Activated gamma-delta T cell treated with Interleukin-2 at 50 U/mL for 16 hours (primary cell): ENCODE measurements around the gene CSN3.
"Not testable (repeated sequence)": the region's sequence is repeated elsewhere in the genome, so short reads cannot be mapped to it uniquely, and the experiment has no call there.

Source experiments
- DNase-seq: peaks from one replicate; pipeline ENCODE4 v3.0.0-alpha.2; 2020

CSN3 gene, protein sequence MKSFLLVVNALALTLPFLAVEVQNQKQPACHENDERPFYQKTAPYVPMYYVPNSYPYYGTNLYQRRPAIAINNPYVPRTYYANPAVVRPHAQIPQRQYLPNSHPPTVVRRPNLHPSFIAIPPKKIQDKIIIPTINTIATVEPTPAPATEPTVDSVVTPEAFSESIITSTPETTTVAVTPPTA

DNA sequence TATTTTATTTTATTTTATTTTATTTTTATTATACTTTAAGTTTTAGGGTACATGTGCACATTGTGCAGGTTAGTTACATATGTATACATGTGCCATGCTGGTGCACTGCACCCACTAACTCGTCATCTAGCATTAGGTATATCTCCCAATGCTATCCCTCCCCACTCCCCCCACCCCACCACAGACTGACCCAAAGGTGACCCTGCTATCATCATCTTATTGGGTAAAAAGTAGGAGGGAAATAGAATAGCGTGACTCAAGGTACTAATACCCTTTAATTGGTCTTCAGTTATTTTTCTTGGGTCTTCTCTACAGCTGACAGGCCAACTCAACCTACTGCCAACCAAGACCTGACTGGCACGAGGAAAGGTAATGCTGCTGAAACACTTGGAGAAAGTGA is at the start of gene CSN3:
CSN3 (plus strand) TSS at position 301 of the 400 bp plus-strand sequence. CDS start 2,223 bp downstream, outside the sequence.
- not testable (repeated sequence) for DNase-seq

GRCh38 chr4:70192895-70193294 is 49.5 kb upstream of the CSN3 start:
- DNase-seq: no peak

DNA sequence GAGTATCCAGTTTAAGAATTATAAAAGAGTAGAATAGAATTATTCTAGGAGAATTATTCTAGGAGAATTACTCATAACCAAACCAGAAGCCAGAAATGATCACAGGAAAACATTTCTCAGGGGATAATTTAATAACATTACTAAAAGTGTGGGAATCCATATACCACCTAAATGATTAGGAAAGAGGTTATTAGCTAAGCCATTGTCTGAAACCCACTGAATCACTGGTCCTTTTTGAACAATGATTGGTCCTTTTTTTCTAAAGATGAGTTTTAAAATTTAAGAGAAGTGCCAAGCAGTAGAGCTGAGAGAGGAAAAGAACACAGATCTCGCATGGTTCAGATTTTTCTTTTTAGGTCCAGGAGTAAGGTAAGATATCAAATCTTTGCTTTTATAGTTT is 47.0 kb upstream of the CSN3 start, which contains the start of gene ODAM:
ODAM (plus strand) TSS at position 301 of the 400 bp plus-strand sequence. CDS start 819 bp downstream, outside the sequence.
- DNase-seq: no peak

GRCh38 chr4:70196857-70197256 is 45.5 kb upstream of the CSN3 start:
- no peak for DNase-seq

GRCh38 chr4:70197842-70198241 is 44.6 kb upstream of the CSN3 start:
- no peak for DNase-seq

DNA sequence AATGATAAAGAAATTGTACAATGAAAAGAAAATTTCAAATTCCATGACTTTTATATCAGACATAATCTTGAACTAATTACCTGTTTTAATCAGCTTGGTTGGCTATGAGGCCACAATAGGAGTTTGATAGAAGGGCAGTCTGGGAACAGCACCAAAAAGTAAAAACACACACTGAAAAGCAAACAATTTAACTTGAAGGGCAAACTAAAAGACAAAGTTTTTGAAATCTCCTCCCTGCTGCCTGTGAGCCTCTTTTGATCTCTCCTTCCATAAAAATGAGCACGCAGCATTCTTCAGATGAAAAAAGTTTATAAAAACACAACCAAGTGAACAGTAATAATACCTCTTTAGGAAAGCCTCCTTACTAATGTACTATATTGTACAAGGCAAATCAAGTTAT is 38.8 kb upstream of the CSN3 start:
- DNase-seq: no peak

GRCh38 chr4:70212752-70213151 is 29.6 kb upstream of the CSN3 start:
- not testable (repeated sequence) for DNase-seq

- not testable (repeated sequence) for DNase-seq
Measured at GRCh38 chr4:70216109-70216508, 26.3 kb upstream of the CSN3 start.

GRCh38 chr4:70216550-70216949 is 25.8 kb upstream of the CSN3 start:
- not testable (repeated sequence) for DNase-seq

DNA sequence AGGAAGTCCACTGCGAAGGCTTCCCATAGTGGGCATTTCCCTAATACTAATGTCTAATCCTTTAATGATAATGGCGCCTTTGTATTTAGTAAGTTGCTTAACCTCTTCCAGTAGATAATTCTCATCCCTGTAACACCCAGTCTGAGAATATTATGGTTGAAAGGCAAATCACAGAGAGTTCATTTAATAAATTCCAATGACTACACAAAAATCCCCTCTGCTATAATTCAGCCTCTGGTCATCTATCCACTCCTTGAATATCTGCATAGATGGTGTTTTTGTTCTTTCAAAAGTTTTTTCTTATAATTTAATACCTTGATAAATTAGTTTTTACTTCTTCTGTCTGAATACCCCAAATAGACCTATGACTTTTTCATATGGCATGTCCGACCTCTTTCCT is 21.0 kb upstream of the CSN3 start:
- not testable (repeated sequence) for DNase-seq

GRCh38 chr4:70221818-70222217 is 20.6 kb upstream of the CSN3 start:
- DNase-seq: not testable (repeated sequence)

- no peak for DNase-seq
Measured at GRCh38 chr4:70225824-70226223, 16.6 kb upstream of the CSN3 start, which contains the start of gene FDCSP. Gene FDCSP, plus strand, starts transcription at chr4:70226124. Its CDS starts 5,071 bp downstream, at chr4:70231195.

- DNase-seq: no peak
Measured at GRCh38 chr4:70236125-70236524, 6.3 kb upstream of the CSN3 start.

DNA sequence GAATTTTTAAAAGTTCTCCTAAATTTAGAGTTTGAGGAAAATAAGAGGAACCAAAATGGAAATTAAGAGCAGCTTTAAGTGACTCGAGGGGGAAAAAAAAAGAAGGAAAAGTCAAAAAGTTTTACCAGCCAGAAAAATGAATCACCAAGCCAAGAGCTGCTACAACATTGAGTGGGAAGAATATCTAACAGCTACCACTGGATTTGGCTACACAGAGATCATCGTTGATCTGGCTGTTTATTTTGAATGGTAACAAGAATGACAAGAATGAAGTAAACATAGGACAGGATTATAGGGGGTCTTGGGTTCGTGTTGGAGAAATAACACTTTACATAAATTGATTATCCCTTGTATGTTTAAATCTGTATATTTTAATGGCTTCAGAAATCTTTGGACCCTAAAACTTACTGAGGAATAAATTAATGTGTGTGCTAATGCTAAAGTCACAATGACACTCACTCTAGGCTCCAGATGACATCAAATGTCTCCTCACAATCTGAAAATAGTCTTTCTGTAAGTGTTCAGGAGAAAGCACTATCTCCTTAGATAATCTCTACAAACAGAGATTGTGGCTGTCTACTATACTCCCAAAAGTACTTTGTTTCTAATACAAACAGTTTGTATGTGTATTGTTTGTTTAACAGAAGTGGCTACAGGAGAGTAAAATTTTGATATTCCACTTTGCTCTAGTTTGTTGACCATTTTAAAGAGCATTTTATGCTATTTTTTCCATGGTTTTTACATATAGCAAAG is 3.1 kb upstream of the CSN3 start:
- no peak for DNase-seq

- no peak for DNase-seq
Measured at GRCh38 chr4:70239884-70240591, 2.4 kb upstream of the CSN3 start.

DNA sequence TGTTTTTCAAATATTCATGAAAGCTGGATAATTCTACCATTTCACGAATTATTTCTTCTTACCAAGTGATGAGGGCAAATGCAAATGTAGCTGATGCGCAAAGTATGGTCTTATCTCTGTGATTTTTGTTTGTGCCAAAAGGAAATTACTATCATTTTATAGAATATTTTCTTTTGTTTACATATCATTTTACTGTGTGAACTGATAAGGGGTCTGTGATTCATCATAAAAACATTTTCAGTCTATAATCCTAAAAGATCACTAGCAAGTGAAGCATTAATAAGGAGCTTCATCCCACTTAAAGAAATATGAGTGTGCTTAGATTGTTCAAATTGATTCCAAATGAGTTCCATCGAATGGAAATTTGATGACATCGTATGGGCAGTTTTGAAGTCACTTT is 694 bp downstream of the CSN3 start:
- DNase-seq: no peak

DNA sequence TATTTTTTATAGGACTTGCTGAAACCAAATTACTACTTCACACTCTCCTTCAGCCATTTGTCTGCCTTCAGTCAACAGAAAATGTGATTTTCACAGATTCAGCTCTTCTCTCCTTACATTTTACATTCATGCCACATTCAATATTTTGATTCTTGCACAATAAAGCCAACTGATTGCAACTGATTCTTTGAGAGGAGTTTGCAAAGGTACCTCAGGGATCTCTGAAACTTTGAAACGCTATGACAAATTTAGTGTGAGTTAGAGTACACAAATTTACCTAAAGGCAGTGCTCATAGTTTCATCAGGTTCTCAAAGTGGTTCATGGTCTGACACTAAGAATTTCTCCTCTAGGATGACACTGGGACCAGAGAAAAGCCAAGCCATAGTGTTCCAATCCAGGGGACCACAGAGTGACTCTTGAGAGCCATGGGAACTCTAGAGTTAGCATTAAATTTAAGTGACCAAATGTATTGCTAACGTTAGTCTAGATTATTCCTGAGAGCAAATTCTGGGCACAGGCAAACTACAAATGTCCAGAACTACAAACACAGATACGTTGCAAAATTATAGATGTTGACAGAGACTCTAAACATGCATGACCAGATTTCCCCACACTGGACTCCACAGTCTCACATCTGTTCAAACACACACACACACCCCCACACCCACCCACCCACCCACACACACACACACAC is 9.0 kb downstream of the CSN3 start:
- DNase-seq: no peak

DNA sequence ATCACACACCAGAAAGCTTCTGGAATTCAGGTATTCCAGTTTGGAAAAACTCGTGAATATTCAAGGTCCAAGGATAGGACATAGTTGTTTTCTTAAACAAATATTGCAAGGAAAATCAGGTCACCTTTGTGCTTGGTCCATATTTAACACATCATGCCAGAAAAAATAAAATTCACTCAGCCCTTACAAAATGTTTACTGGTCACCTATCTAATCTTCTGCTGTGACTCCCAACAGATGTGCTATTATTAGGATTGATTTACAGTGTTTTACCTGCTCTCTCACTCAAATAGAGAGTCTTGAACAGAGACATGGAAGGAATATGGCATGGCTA is 9.5 kb downstream of the CSN3 start:
- no peak for DNase-seq

GRCh38 chr4:70269674-70270073 is 27.3 kb downstream of the CSN3 start:
- DNase-seq: no peak

- no peak for DNase-seq
Measured at GRCh38 chr4:70277121-70277520, 34.7 kb downstream of the CSN3 start.

- no peak for DNase-seq
Measured at GRCh38 chr4:70280567-70280966, 38.2 kb downstream of the CSN3 start.

- no peak for DNase-seq
Measured at GRCh38 chr4:70288651-70289050, 46.3 kb downstream of the CSN3 start.

DNA sequence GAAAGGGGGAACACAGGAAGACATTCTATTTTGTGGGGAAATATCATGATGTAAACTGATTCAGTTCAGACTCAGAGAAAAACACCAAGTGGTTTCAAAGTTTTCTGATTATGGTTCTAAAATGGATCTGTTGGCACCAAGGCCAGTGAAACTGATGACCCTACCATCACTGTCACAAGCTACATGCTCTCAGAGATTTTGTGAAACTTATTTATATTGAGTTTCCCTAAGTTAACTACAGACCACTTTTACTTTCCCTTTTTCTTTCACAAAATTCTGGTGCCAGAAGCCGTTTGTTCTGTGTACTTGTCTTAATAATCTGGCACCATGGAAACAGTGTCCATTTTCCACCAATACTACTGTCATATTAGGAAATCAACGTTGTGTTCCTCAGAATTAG is 48.9 kb downstream of the CSN3 start:
- DNase-seq: no peak
